ENCODE data around the gene HID1. TPM values are rescaled to one million over a fixed set of nuclear protein-coding genes. Genes with fewer than 3 reads are reported as not detected.

The HID1 gene
- total RNA-seq, 1 experiment from 2014 or later = 43.8 TPM

GRCh38 chr17:74972973-74973328 lies 392 bp upstream of the HID1 start:
- H3K9me2 ChIP-seq (ENCODE audit: insufficient read depth) = no peaks in the 10 kb centered on the region
- peaks cover 36% of the 10 kb centered on the region in 2 experiments for H3K4me1 ChIP-seq (ENCODE audit: control insufficient read depth in 1 of 2, insufficient read depth in 2 of 2, low read length in 2 of 2)
- peak overlapping the region; percentile 87 for H2AFZ ChIP-seq (ENCODE audit: low read depth, low read length, poor library complexity, severe bottlenecking)
- CTCF ChIA-PET = interaction anchor here (0.8 to 4.5 kb wide), 7 partner anchors 9 to 229 kb away, joined by 3 to 36 read pairs (median 4); no protein-coding TSS in a partner anchor
- no peak for ATAC-seq
- H3K4me3 ChIP-seq (replicated peaks in 1 of 2; ENCODE audit: low read depth in 1 of 2, low read length in 2 of 2) = peak overlapping the region; percentile 80 to 84
- DNase-seq (ENCODE audit: low read depth, low spot score) = no peak
- no peaks in the 10 kb centered on the region for H3K36me3 ChIP-seq (ENCODE audit: control insufficient read depth in 1 of 2, insufficient read depth in 2 of 2, low read length in 2 of 2)
- H3K9me3 ChIP-seq (ENCODE audit: control insufficient read depth in 1 of 2, insufficient read depth in 1 of 2, low read depth in 1 of 2, low read length in 2 of 2) = no peaks in the 10 kb centered on the region
- POLR2A ChIA-PET = interaction anchor here (1.4 to 2.2 kb wide), 4 partner anchors 11 to 40 kb away, joined by 3 to 11 read pairs (median 4); partner anchors contain the start of genes CDR2L and MRPL58
- TF ChIP-seq TCF7L2 (IDR thresholded peaks at IDR 0.05; ENCODE audit: borderline replicate concordance, extremely low read depth, insufficient read depth, insufficient read length) = no peak
- no peak for TF ChIP-seq JUND (IDR thresholded peaks at IDR 0.05)
- no peak for TF ChIP-seq CEBPB (IDR thresholded peaks at IDR 0.05; ENCODE audit: low read depth)
- no peaks in the 10 kb centered on the region for H3K79me2 ChIP-seq (ENCODE audit: insufficient read depth, low read length)
- no peaks in the 10 kb centered on the region for H3K27me3 ChIP-seq (ENCODE audit: insufficient read depth, low read length)
- RAD21 ChIA-PET (ENCODE audit: low non-redundant PET in 1 of 2, low total read pairs in 2 of 2, uncharacterized antibody in 2 of 2, unreplicated experiment in 2 of 2) = interaction anchor here in 1 of 2 experiments (1.0 kb wide), 1 partner anchor 11 kb away, joined by 3 read pairs; no protein-coding TSS in a partner anchor
- H3K27ac ChIP-seq (ENCODE audit: low read depth, low read length) = no peak overlapping the region
- BruUV-seq (replicated peaks) = no TSS peak
- H3K9ac ChIP-seq (ENCODE audit: low read length) = no peak overlapping the region
- intact Hi-C loops (cut with micrococcal nuclease) = no loop called here
- H4K20me1 ChIP-seq (ENCODE audit: insufficient read depth) = no peaks in the 10 kb centered on the region
- H3K4me2 ChIP-seq (ENCODE audit: low read length) = peak overlapping the region; percentile 98

GRCh38 chr17:74971842-74972106 lies 785 bp downstream of the HID1 start:
- Histone ChIP-seq H3K9me3 (ENCODE audit: control insufficient read depth in 1 of 2, insufficient read depth in 1 of 2, low read depth in 1 of 2, low read length in 2 of 2) (no peaks in the 10 kb centered on the region), H4K20me1 (ENCODE audit: insufficient read depth) (no peaks in the 10 kb centered on the region), H3K79me2 (ENCODE audit: insufficient read depth, low read length) (no peaks in the 10 kb centered on the region), H3K9ac (ENCODE audit: low read length) (peak overlapping the region; percentile 69), H2AFZ (ENCODE audit: low read depth, low read length, poor library complexity, severe bottlenecking) (no peak overlapping the region), H3K4me3 (replicated peaks in 1 of 2; ENCODE audit: low read depth in 1 of 2, low read length in 2 of 2) (peak overlapping the region; percentile 80 to 84), H3K27ac (ENCODE audit: low read depth, low read length) (peak overlapping the region; percentile 6; the same call in 1 of the 2 replicates), H3K36me3 (ENCODE audit: control insufficient read depth in 1 of 2, insufficient read depth in 2 of 2, low read length in 2 of 2) (no peaks in the 10 kb centered on the region), H3K27me3 (ENCODE audit: insufficient read depth, low read length) (no peaks in the 10 kb centered on the region), H3K4me2 (ENCODE audit: low read length) (peak overlapping the region; percentile 98), H3K9me2 (ENCODE audit: insufficient read depth) (no peaks in the 10 kb centered on the region), H3K4me1 (ENCODE audit: control insufficient read depth in 1 of 2, insufficient read depth in 2 of 2, low read length in 2 of 2) (peaks cover 36 to 39% of the 10 kb centered on the region in 2 experiments)
- ATAC-seq (no peak; the same call in 1 of the 2 replicates), DNase-seq (ENCODE audit: low read depth, low spot score) (no peak)
- BruUV-seq (replicated peaks) = no TSS peak
- intact Hi-C loops (cut with micrococcal nuclease) = no loop called here
- no peak for TF ChIP-seq EGR1 (IDR thresholded peaks at IDR 0.05; ENCODE audit: low read depth)
- TF ChIP-seq SIN3A (IDR thresholded peaks at IDR 0.05; ENCODE audit: low read depth) = no peak
- TF ChIP-seq MAX (IDR thresholded peaks at IDR 0.05) = no peak
- TF ChIP-seq JUND (IDR thresholded peaks at IDR 0.05) = no peak
- TF ChIP-seq POLR2A (IDR thresholded peaks at IDR 0.05; ENCODE audit: borderline replicate concordance, extremely low read depth, insufficient read depth, insufficient read length) = no peak
- no peak for TF ChIP-seq POLR2AphosphoS5 (IDR thresholded peaks at IDR 0.05; ENCODE audit: low read depth, low read length)
- no peak for TF ChIP-seq YY1 (IDR thresholded peaks at IDR 0.05; ENCODE audit: extremely low read depth, insufficient replicate concordance, low read depth, low read length)
- TF ChIP-seq EZH2 (IDR thresholded peaks at IDR 0.05) = no peak
- no peak for TF ChIP-seq SP1 (IDR thresholded peaks at IDR 0.05; ENCODE audit: low read depth)
- no peak for TF ChIP-seq ZFX (IDR thresholded peaks at IDR 0.05)
- no peak for TF ChIP-seq ZBTB33 (IDR thresholded peaks at IDR 0.05; ENCODE audit: extremely low read depth, insufficient replicate concordance, low read length)
- ChIA-PET POLR2A (interaction anchor here (1.4 to 2.2 kb wide), 4 partner anchors 10 to 99 kb away, joined by 3 to 5 read pairs (median 4); partner anchors contain the start of genes CDR2L, FDXR and MRPL58), CTCF (interaction anchor here (1.0 to 4.5 kb wide), 3 partner anchors 8 to 14 kb away, joined by 3 to 36 read pairs (median 11); no protein-coding TSS in a partner anchor), RAD21 (ENCODE audit: low non-redundant PET in 1 of 2, low total read pairs in 2 of 2, uncharacterized antibody in 2 of 2, unreplicated experiment in 2 of 2) (interaction anchor here in 1 of 2 experiments (0.5 to 1.0 kb wide), 3 partner anchors 18 to 126 kb away, joined by 3 to 10 read pairs (median 4); no protein-coding TSS in a partner anchor)
